Naive thymus-derived CD4-positive, alpha-beta T cell (primary cell): ENCODE results near the gene NAPA. TPM values are rescaled to one million over a fixed set of nuclear protein-coding genes. Genes with fewer than 3 reads are reported as not detected.

Source experiments
- ATAC-seq: fragments of 150-1000 bp; cut with Tn5 transposase; 2 replicates; pipeline ENCODE4 v1.10.0; 2021; ENCODE audit warnings: mild to moderate bottlenecking, moderate library complexity
- CTCF ChIA-PET: fragments of 350-600 bp; sonication (Branson Sonifier 250); formaldehyde crosslinking; loops from one replicate; lab custom pipeline; 2021; ENCODE audit warnings: antibody characterized with exemption; lab: Charles Lee
- POLR2A ChIA-PET: fragments of 350-600 bp; sonication (Branson Sonifier 250); formaldehyde crosslinking; loops from one replicate; lab custom pipeline; 2021; ENCODE audit warnings: antibody characterized with exemption, inconsistent platforms; lab: Charles Lee
- DNase-seq, 9 donors: peaks; one replicate each; pipeline versions ENCODE4 v3.0.0 to v3.0.0-alpha.2; 2020 to 2022; ENCODE audit warnings: mixed read lengths in 1 of 9
- H3K27ac ChIP-seq: one replicate; pipeline ENCODE4 v1.7.0; 2013; ENCODE audit warnings: mild to moderate bottlenecking, low read depth, low read length, moderate library complexity
- H3K27me3 ChIP-seq, 2 donors: one replicate each; pipeline ENCODE4 v1.7.0; 2013; ENCODE audit warnings: low read length in 2 of 2, mild to moderate bottlenecking in 2 of 2, moderate library complexity in 2 of 2; ENCODE audit not compliant: control insufficient read depth in 2 of 2, insufficient read depth in 2 of 2
- H3K36me3 ChIP-seq, 3 experiments: 1 replicate in 2 of 3; 2 replicates in 1 of 3; pipeline ENCODE4 v1.7.0; 2013; ENCODE audit warnings: low read length in 3 of 3, mild to moderate bottlenecking in 3 of 3, moderate library complexity in 1 of 3; ENCODE audit not compliant: insufficient read depth in 3 of 3, control insufficient read depth in 2 of 3
- H3K4me1 ChIP-seq, 2 donors: one replicate each; pipeline ENCODE4 v1.7.0; 2013; ENCODE audit warnings: low read length in 2 of 2, mild to moderate bottlenecking in 2 of 2, moderate library complexity in 1 of 2; ENCODE audit not compliant: control insufficient read depth in 2 of 2, insufficient read depth in 2 of 2
- H3K4me3 ChIP-seq: 2 replicates; pipeline ENCODE4 v1.7.0; 2013; ENCODE audit warnings: mild to moderate bottlenecking, low read length
- H3K9me3 ChIP-seq, 3 experiments: 1 replicate in 2 of 3; 2 replicates in 1 of 3; pipeline ENCODE4 v1.7.0; 2013; ENCODE audit warnings: low read length in 3 of 3; ENCODE audit not compliant: control insufficient read depth in 2 of 3
- H3K27ac Mint-ChIP-seq, 9 donors: one replicate each; pipeline ENCODE4 v1.8.0; 2020 to 2022; ENCODE audit warnings: mixed read lengths in 9 of 9, mild to moderate bottlenecking in 8 of 9, moderate library complexity in 5 of 9, inconsistent platforms in 2 of 9
- H3K27me3 Mint-ChIP-seq, 5 donors: one replicate each; pipeline ENCODE4 v1.8.0; 2021 to 2022; ENCODE audit warnings: mixed read lengths in 5 of 5, mild to moderate bottlenecking in 1 of 5
- H3K36me3 Mint-ChIP-seq, 5 donors: one replicate each; pipeline ENCODE4 v1.8.0; 2020 to 2022; ENCODE audit warnings: mixed read lengths in 5 of 5, mild to moderate bottlenecking in 3 of 5, inconsistent platforms in 1 of 5
- H3K4me1 Mint-ChIP-seq, 7 donors: one replicate each; pipeline ENCODE4 v1.8.0; 2020 to 2022; ENCODE audit warnings: mixed read lengths in 7 of 7, mild to moderate bottlenecking in 3 of 7, inconsistent platforms in 1 of 7
- H3K4me3 Mint-ChIP-seq, 10 donors: one replicate each; pipeline ENCODE4 v1.8.0; 2020 to 2022; ENCODE audit warnings: mild to moderate bottlenecking in 10 of 10, mixed read lengths in 10 of 10, moderate library complexity in 6 of 10, inconsistent platforms in 2 of 10
- H3K9me3 Mint-ChIP-seq, 11 donors: one replicate each; pipeline ENCODE4 v1.8.0; 2020 to 2022; ENCODE audit warnings: mixed read lengths in 11 of 11, mild to moderate bottlenecking in 4 of 11, inconsistent platforms in 1 of 11, moderate library complexity in 1 of 11
- intact Hi-C, 2 donors: fragments of 100-400 bp; cut with micrococcal nuclease; formaldehyde crosslinking; loops; one replicate each; pipeline ENCODE4 v1.15.1; 2023
- polyA plus RNA-seq, 2 donors: library from polyadenylated mRNA; unstranded; fragments of 300-500 nt; fragmentation: Illumina TruSeq; gene quantifications; one replicate each; pipeline ENCODE4 v1.2.3, GENCODE V29; 2021
- total RNA-seq, 6 experiments: library from RNA in 5 of 6; stranded (reverse) in 5 of 6; gene quantifications; 1 replicate in 5 of 6; 2 replicates in 1 of 6; pipeline ENCODE4 v1.2.3 and lab custom pipeline; 2021 to 2026

NAPA gene
- total RNA-seq (100 to 1,000 TPM in 3 of 5 experiments, 10 to 100 TPM in 2; 86.2 to 136 (median 107) TPM), polyA plus RNA-seq (100 to 1,000 TPM in 1 of 2 donors, 10 to 100 TPM in 1; 89.9 to 118 TPM), total RNA-seq (lab: John Stamatoyannopoulos, UW) (94.6 reads per million, percentile 84 among the genes with 10 or more reads in this experiment)

DNA sequence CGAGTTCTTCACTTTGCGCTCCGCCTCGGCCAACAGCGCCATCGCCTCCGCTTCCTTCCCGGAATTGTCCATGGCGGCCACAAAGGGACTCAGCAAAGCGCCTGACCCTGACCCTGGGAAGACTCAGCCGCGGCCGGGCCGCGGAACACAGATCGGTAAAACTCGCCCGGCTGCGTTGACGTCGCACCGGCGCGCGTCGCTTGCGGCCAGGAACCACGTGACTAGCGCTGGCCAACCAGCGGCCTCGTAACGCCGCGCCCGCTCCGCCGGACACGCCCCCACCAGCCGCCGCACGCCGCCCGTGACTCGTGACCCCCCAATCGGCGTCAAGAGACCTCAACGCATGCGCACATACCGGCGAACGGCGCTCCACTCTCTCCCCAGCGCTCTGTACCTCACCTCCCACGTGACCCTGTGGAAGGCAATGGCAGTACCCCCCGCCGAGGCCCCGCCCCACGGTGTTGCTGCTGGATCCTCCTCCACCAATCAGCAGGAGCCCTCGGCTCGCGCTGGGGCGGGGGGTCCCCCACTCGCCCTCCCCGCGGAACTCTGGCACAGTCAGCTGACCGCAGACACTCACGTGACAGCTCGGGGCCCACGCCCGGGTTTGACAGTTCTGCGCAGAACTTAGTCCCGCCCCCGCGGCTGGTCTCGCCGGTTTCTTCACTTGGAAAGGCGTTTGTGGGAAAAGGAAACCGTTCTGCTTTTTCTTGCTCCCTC is at the start of gene NAPA:
Gene NAPA, minus strand, starts transcription at position 195 of the 720 bp plus-strand sequence. Its CDS starts 123 bp downstream, at position 72.
- Histone ChIP-seq H3K9me3 (no peaks in the 10 kb centered on the region), H3K36me3 (peaks cover 0 to 20% (median 0%) of the 10 kb centered on the region in 3 experiments), H3K27ac (peak within 1 kb of the TSS; percentile 100), H3K4me3 (peak within 1 kb of the TSS; percentile 97), H3K27me3 (no peaks in the 10 kb centered on the region), H3K4me1 (peaks cover 50 to 64% of the 10 kb centered on the region in 2 donors)
- DNase-seq (peak; percentile 99 to 100 (median 100)), ATAC-seq (peak; percentile 96)
- ChIA-PET CTCF (interaction anchor here (0.8 to 1.5 kb wide), 9 partner anchors 9 to 197 kb away, joined by 3 to 8 read pairs (median 4); partner anchors contain the start of genes BICRA and KPTN), POLR2A (interaction anchor here (0.6 to 3.0 kb wide), 10 partner anchors 26 to 199 kb away, joined by 3 to 29 read pairs (median 10); partner anchors contain the start of gene KPTN)
- peaks cover 0 to 4% (median 0%) of the 10 kb centered on the region in 11 donors for H3K9me3 Mint-ChIP-seq
- peaks cover 0 to 9% (median 4%) of the 10 kb centered on the region in 5 donors for H3K36me3 Mint-ChIP-seq
- peak within 1 kb of the TSS; percentile 81 to 100 (median 98) for H3K4me3 Mint-ChIP-seq
- H3K27me3 Mint-ChIP-seq, result peaks cover 0 to 6% (median 0%) of the 10 kb centered on the region in 5 donors
- H3K27ac Mint-ChIP-seq, result peak within 1 kb of the TSS; percentile 81 to 99 (median 98)
- intact Hi-C loops, result loop anchor here (1.0 to 10.0 kb wide), 15 partner anchors 31 to 742 kb away; partner anchors contain the start of genes KPTN (in 2 of the 2), NOP53 (in 2 of the 2), ZNF541 (in 2 of the 2) and CARD8 (in 1 of the 2)
- peaks cover 64 to 97% (median 92%) of the 10 kb centered on the region in 7 donors for H3K4me1 Mint-ChIP-seq

DNA sequence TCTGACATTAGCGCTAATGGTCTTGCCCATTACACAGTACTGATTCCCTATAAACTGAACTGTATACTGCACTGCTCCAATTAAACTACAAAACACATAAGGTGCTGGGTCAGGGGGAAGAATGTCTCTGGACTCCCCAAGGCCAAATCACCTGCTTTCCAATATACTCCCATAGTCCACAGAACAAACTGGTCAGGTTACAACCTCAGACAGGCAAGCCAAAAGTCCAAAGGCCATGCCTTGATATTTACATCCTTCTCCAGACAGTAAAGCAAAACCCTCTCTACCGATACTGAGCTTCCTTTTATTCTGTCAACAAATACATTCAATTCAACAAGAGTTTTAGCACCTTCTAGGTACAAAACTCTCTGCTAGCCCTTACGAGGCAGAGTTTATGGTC is 49.2 kb upstream of the NAPA start:
- Histone ChIP-seq H3K27me3 (no peaks in the 10 kb centered on the region), H3K4me3 (no peak overlapping the region), H3K27ac (no peak overlapping the region), H3K9me3 (no peaks in the 10 kb centered on the region), H3K36me3 (no peaks in the 10 kb centered on the region), H3K4me1 (no peaks in the 10 kb centered on the region)
- Mint-ChIP-seq H3K4me3 (no peak overlapping the region), H3K4me1 (peaks cover 0 to 4% (median 0%) of the 10 kb centered on the region in 7 donors), H3K27me3 (peaks cover 0 to 19% (median 0%) of the 10 kb centered on the region in 5 donors), H3K36me3 (no peaks in the 10 kb centered on the region), H3K27ac (peak overlapping the region in 1 of 9 donors; percentile 7), H3K9me3 (peaks cover 0 to 2% (median 0%) of the 10 kb centered on the region in 11 donors)
- ATAC-seq, result no peak
- intact Hi-C loops, result no loop called here
- no peak for DNase-seq
- ChIA-PET CTCF (no interaction called here), POLR2A (no interaction called here)

DNA sequence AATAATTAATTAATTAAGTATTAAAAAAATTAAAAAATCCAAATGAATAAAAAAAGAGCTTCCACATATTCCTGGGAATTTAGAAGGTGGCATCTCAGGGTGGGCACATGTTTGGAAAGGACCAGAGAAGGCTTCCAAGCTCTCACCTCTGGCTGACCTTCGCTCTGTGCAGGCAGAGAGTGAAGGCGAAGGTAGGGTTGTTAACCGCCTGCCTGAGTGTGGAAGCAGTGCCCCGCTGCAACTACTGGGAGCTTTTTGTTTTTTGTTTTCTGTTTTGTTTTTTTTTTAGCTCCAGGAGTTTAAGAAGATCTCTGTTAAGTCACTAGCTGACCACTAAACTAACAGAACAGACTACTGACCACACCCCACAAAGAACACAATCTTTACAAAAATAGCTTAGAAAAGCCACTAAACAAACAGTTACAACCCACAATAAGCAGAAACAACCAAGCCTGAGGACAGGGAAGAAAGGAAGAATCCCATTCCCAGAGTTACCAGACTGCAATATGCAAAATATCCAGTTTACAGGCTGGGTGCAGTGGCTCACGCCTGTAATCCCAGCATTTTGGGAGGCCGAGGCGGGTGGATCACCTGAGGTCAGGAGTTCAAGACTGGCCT is 46.7 kb upstream of the NAPA start:
- no peak overlapping the region for H3K27ac ChIP-seq
- no peaks in the 10 kb centered on the region for H3K27me3 ChIP-seq
- H3K27me3 Mint-ChIP-seq, result peaks cover 0 to 14% (median 0%) of the 10 kb centered on the region in 5 donors
- CTCF ChIA-PET, result interaction anchor here (0.6 kb wide), 1 partner anchor 281 kb away, joined by 4 read pairs; no protein-coding TSS in a partner anchor
- DNase-seq (no peak), ATAC-seq (no peak)
- H3K36me3 ChIP-seq, result no peaks in the 10 kb centered on the region
- H3K4me3 ChIP-seq, result no peak overlapping the region
- no peaks in the 10 kb centered on the region for H3K9me3 ChIP-seq
- peaks cover 0 to 2% (median 0%) of the 10 kb centered on the region in 11 donors for H3K9me3 Mint-ChIP-seq
- no peak overlapping the region for H3K4me3 Mint-ChIP-seq
- intact Hi-C loops, result no loop called here
- no peak overlapping the region for H3K27ac Mint-ChIP-seq
- H3K36me3 Mint-ChIP-seq, result no peaks in the 10 kb centered on the region
- H3K4me1 ChIP-seq, result no peaks in the 10 kb centered on the region
- POLR2A ChIA-PET, result interaction anchor here (1.6 kb wide), 1 partner anchor 49 kb away, joined by 4 read pairs; no protein-coding TSS in a partner anchor
- peaks cover 0 to 4% (median 0%) of the 10 kb centered on the region in 7 donors for H3K4me1 Mint-ChIP-seq

DNA sequence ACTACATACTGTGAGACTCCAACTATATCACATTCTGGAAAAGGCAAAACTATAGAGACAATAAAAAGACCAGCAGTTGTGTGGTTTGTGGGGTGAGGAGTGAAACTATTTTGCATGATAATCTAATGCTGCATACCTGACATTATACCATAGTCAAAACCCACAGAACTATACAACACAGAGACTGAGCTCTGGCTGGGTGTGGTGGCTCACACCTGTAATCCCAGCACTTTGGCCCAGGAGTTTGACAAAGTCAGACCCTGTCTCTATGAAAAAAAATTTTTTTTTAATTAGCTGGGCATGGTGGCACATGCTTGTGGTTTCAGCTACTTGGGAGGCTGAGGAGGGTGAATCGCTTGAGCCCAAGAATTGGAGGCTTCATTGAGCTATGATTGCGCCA is 46.1 kb upstream of the NAPA start:
- Mint-ChIP-seq H3K9me3 (peaks cover 0 to 2% (median 0%) of the 10 kb centered on the region in 11 donors), H3K27me3 (peaks cover 0 to 14% (median 0%) of the 10 kb centered on the region in 5 donors), H3K4me1 (peaks cover 0 to 4% (median 0%) of the 10 kb centered on the region in 7 donors), H3K4me3 (no peak overlapping the region), H3K27ac (no peak overlapping the region), H3K36me3 (no peaks in the 10 kb centered on the region)
- ATAC-seq (no peak), DNase-seq (no peak)
- intact Hi-C loops, result no loop called here
- Histone ChIP-seq H3K9me3 (no peaks in the 10 kb centered on the region), H3K4me1 (no peaks in the 10 kb centered on the region), H3K27ac (no peak overlapping the region), H3K4me3 (no peak overlapping the region), H3K36me3 (no peaks in the 10 kb centered on the region), H3K27me3 (no peaks in the 10 kb centered on the region)
- CTCF ChIA-PET, result interaction anchor here (0.6 kb wide), 1 partner anchor 281 kb away, joined by 4 read pairs; no protein-coding TSS in a partner anchor
- POLR2A ChIA-PET, result interaction anchor here (1.4 to 1.6 kb wide), 2 partner anchors 40 to 50 kb away, joined by 3 to 4 read pairs; no protein-coding TSS in a partner anchor

DNA sequence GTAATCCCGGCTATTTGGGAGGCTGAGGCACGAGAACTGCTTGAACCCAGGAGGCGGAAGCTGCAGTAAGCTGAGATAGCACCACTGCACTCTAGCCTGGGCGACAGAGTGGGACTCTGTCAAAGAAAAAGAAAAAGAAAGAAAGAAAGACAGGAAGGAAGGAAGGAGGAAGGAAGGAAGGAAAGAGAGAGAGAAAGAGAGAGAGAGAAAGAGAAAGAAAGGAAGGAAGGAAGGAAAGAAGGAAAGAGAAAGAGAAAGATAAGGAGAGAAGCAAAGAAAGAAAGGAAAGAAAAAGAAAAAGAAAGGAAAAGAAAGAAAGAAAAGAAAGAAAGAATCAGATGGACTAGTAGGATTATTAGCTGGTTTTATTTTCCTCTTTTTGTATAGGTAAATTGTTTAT is 35.3 kb upstream of the NAPA start:
- peaks cover 0 to 16% (median 0%) of the 10 kb centered on the region in 5 donors for H3K27me3 Mint-ChIP-seq
- intact Hi-C loops, result no loop called here
- H3K27me3 ChIP-seq, result no peaks in the 10 kb centered on the region
- H3K4me1 Mint-ChIP-seq, result peaks cover 0 to 5% (median 0%) of the 10 kb centered on the region in 7 donors
- H3K36me3 ChIP-seq, result no peaks in the 10 kb centered on the region
- ATAC-seq, result no peak
- no peaks in the 10 kb centered on the region for H3K36me3 Mint-ChIP-seq
- H3K27ac Mint-ChIP-seq, result peak overlapping the region in 2 of 9 donors; percentile 23 to 67
- DNase-seq, result no peak
- H3K4me3 ChIP-seq, result no peak overlapping the region
- ChIA-PET CTCF (no interaction called here), POLR2A (interaction anchor here (1.1 kb wide), 1 partner anchor 16 kb away, joined by 4 read pairs; no protein-coding TSS in a partner anchor)
- H3K4me3 Mint-ChIP-seq, result no peak overlapping the region
- H3K27ac ChIP-seq, result no peak overlapping the region
- no peaks in the 10 kb centered on the region for H3K9me3 ChIP-seq
- H3K4me1 ChIP-seq, result no peaks in the 10 kb centered on the region
- no peaks in the 10 kb centered on the region for H3K9me3 Mint-ChIP-seq

DNA sequence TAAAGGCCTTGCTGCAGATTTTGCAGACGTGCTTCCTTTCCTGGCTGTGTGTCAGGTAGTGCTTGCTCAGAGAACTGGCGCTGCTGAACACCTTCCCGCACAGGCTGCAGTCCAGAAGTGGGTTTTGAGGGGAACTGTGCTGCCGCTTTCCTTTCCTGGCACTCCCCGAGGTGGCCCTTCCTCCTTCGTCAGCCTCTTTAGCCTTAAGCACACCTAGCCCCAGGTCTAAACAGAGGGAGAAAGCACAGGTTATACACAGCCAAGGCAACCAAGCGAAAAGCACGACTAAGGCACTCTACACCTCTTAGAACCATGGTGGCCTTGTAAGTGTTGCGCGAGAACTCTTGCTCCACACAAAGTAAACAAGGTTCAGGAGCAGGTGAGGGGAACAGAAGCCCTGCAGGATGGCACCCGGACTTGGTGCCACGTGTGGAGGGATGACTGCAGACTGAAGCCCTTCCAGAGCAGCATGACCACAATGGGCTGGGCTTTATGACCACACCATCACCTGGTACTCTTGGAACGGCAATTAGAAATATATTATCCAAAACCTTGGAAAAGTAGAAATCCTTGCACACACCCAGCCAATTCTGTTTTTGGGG is 34.5 kb upstream of the NAPA start:
- Histone ChIP-seq H3K4me1 (no peaks in the 10 kb centered on the region), H3K27ac (no peak overlapping the region), H3K36me3 (no peaks in the 10 kb centered on the region), H3K9me3 (no peaks in the 10 kb centered on the region), H3K4me3 (no peak overlapping the region), H3K27me3 (no peaks in the 10 kb centered on the region)
- ATAC-seq (no peak), DNase-seq (no peak)
- POLR2A ChIA-PET, result no interaction called here
- CTCF ChIA-PET, result no interaction called here
- peak overlapping the region in 1 of 10 donors; percentile 7 for H3K4me3 Mint-ChIP-seq
- no peak overlapping the region for H3K27ac Mint-ChIP-seq
- H3K27me3 Mint-ChIP-seq, result peaks cover 0 to 21% (median 0%) of the 10 kb centered on the region in 5 donors
- H3K4me1 Mint-ChIP-seq, result peaks cover 0 to 5% (median 0%) of the 10 kb centered on the region in 7 donors
- no peaks in the 10 kb centered on the region for H3K9me3 Mint-ChIP-seq
- intact Hi-C loops, result no loop called here
- no peaks in the 10 kb centered on the region for H3K36me3 Mint-ChIP-seq
